WTC11 (cell line): Measurements from ENCODE around the gene LPCAT3. TPM values are rescaled to one million over a fixed set of nuclear protein-coding genes. Genes with fewer than 3 reads are reported as not detected.

Experiments used
- ATAC-seq: fragments of 200-7000 bp; cut with Tn5 transposase; 2 replicates; pipeline ENCODE4 v1.10.0; 2021; ENCODE audit warnings: mild to moderate bottlenecking, moderate library complexity
- CTCF ChIA-PET: fragments of 300-600 bp; sonication (Branson Sonifier 250); formaldehyde crosslinking; loops from one replicate; lab custom pipeline; 2021; ENCODE audit warnings: antibody characterized with exemption; lab: Charles Lee
- POLR2A ChIA-PET: fragments of 350-600 bp; sonication (Branson Sonifier 250); formaldehyde crosslinking; loops from one replicate; lab custom pipeline; 2021; ENCODE audit warnings: antibody characterized with exemption; lab: Charles Lee
- DNase-seq: peaks from one replicate; pipeline ENCODE4 v3.0.0; 2021; ENCODE audit warnings: low spot score
- H3K27ac Mint-ChIP-seq: 2 replicates; pipeline ENCODE4 v1.8.0; 2021; ENCODE audit warnings: mixed read lengths
- H3K27me3 Mint-ChIP-seq: 2 replicates; pipeline ENCODE4 v1.8.0; 2021; ENCODE audit warnings: low read depth, mild to moderate bottlenecking, moderate library complexity, mixed read lengths
- H3K36me3 Mint-ChIP-seq: 2 replicates; pipeline ENCODE4 v1.8.0; 2021; ENCODE audit warnings: mixed read lengths
- H3K4me1 Mint-ChIP-seq: 2 replicates; pipeline ENCODE4 v1.8.0; 2022; ENCODE audit warnings: mixed read lengths
- H3K4me3 Mint-ChIP-seq: 2 replicates; pipeline ENCODE4 v1.8.0; 2021; ENCODE audit warnings: mild to moderate bottlenecking, moderate library complexity, mixed read lengths
- H3K9me3 Mint-ChIP-seq: 2 replicates; pipeline ENCODE4 v1.8.0; 2021; ENCODE audit warnings: mixed read lengths
- CREB1 ChIP-seq: sonication (generic); formaldehyde crosslinking; IDR thresholded peaks from 2 replicates; pipeline ENCODE4 v1.8.0; 2023; ENCODE audit warnings: mild to moderate bottlenecking, missing genetic modification reagents
- CREM ChIP-seq: sonication (generic); formaldehyde crosslinking; IDR thresholded peaks from 2 replicates; pipeline ENCODE4 v1.8.1; 2022; ENCODE audit warnings: mild to moderate bottlenecking, missing genetic modification reagents, moderate library complexity
- CTCF ChIP-seq: fragments of 200-600 bp; IDR thresholded peaks from 2 replicates; pipeline ENCODE4 v1.8.0; 2022; ENCODE audit warnings: antibody characterized with exemption
- E2F5 ChIP-seq: sonication (generic); formaldehyde crosslinking; IDR thresholded peaks from 2 replicates; pipeline ENCODE4 v1.8.1; 2022; ENCODE audit warnings: mild to moderate bottlenecking, moderate library complexity, missing genetic modification reagents
- ETV6 ChIP-seq: sonication (generic); formaldehyde crosslinking; IDR thresholded peaks from 2 replicates; pipeline ENCODE4 v1.8.1; 2022; ENCODE audit warnings: mild to moderate bottlenecking, missing genetic modification reagents
- FOXP1 ChIP-seq: sonication (generic); formaldehyde crosslinking; IDR thresholded peaks from 2 replicates; pipeline ENCODE4 v1.8.0; 2022; ENCODE audit warnings: missing genetic modification reagents, mild to moderate bottlenecking, moderate library complexity, borderline replicate concordance
- NR1H2 ChIP-seq: sonication (generic); formaldehyde crosslinking; IDR thresholded peaks from 2 replicates; pipeline ENCODE4 v1.9.0; 2021; ENCODE audit warnings: mild to moderate bottlenecking, moderate library complexity, missing genetic modification reagents
- SP1 ChIP-seq: sonication (generic); formaldehyde crosslinking; conservative IDR thresholded peaks from 2 replicates; pipeline ENCODE4 v1.8.1; 2022; ENCODE audit warnings: missing genetic modification reagents
- TEAD1 ChIP-seq: sonication (generic); formaldehyde crosslinking; IDR thresholded peaks from 2 replicates; pipeline ENCODE4 v1.8.0; 2022; ENCODE audit warnings: mild to moderate bottlenecking, missing genetic modification reagents
- TEAD4 ChIP-seq: sonication (generic); formaldehyde crosslinking; IDR thresholded peaks from 2 replicates; pipeline ENCODE4 v1.8.0; 2022; ENCODE audit warnings: mild to moderate bottlenecking, missing genetic modification reagents
- USF1 ChIP-seq: sonication (generic); formaldehyde crosslinking; IDR thresholded peaks from 2 replicates; pipeline ENCODE4 v1.8.0; 2022; ENCODE audit warnings: mild to moderate bottlenecking, missing genetic modification reagents
- ZNF396 ChIP-seq: fragments of 250-450 bp; sonication (Bioruptor Pico); IDR thresholded peaks from 2 replicates; pipeline ENCODE4 v1.8.0; 2021; ENCODE audit warnings: mild to moderate bottlenecking, moderate library complexity, borderline replicate concordance
- ZNF671 ChIP-seq: fragments of 250-450 bp; sonication (Bioruptor Pico); IDR thresholded peaks from 2 replicates; pipeline ENCODE4 v1.8.0; 2021; ENCODE audit warnings: mild to moderate bottlenecking
- total RNA-seq: library from RNA; stranded (reverse); gene quantifications from 3 replicates; pipeline ENCODE4 v1.2.3, GENCODE V29; 2021
- TF ChIP-seq, protein P1 (sequence below): fragments of 250-450 bp; sonication (Bioruptor Pico); IDR thresholded peaks from 2 replicates; pipeline ENCODE4 v1.8.0; 2021; ENCODE audit warnings: mild to moderate bottlenecking
- TF ChIP-seq, protein P2 (sequence below): sonication (generic); formaldehyde crosslinking; IDR thresholded peaks from 2 replicates; pipeline ENCODE4 v1.8.0; 2022; ENCODE audit warnings: mild to moderate bottlenecking, missing genetic modification reagents

The LPCAT3 gene
- total RNA-seq, 1 experiment from 2014 or later = 40.0 TPM

- H3K9me3 Mint-ChIP-seq = no peaks in the 10 kb centered on the region
- no peak for ATAC-seq
- no peak for DNase-seq
- POLR2A ChIA-PET = interaction anchor here (1.3 to 6.6 kb wide), 3 partner anchors 20 to 91 kb away, joined by 5 to 167 read pairs (median 7); partner anchors contain the start of genes C12orf57, RNU7-1 and SPSB2
- H3K4me1 Mint-ChIP-seq = peaks cover 60% of the 10 kb centered on the region
- CTCF ChIA-PET = interaction anchor here (0.5 to 9.7 kb wide), 25 partner anchors 9 to 275 kb away, joined by 3 to 296 read pairs (median 4); partner anchors contain the start of genes ATN1, C12orf57, CDCA3 and LPCAT3
- H3K27me3 Mint-ChIP-seq = no peaks in the 10 kb centered on the region
- peak overlapping the region; percentile 95 for H3K27ac Mint-ChIP-seq
- peaks cover 43% of the 10 kb centered on the region for H3K36me3 Mint-ChIP-seq
- TF ChIP-seq CTCF (no peak), CREB1 (CRISPR knock-in tag) (no peak), USF1 (CRISPR knock-in tag) (no peak), ETV6 (CRISPR knock-in tag) (no peak), TEAD1 (CRISPR knock-in tag) (no peak), FOXP1 (CRISPR knock-in tag) (0 out of 2 replicates have a peak, but pooled peaks have one; percentile 39), ZNF671 (CRISPR knock-in tag) (no peak), E2F5 (CRISPR knock-in tag) (no peak), NR1H2 (CRISPR knock-in tag) (no peak), TEAD4 (CRISPR knock-in tag) (no peak)
- TF ChIP-seq, protein P1, sequence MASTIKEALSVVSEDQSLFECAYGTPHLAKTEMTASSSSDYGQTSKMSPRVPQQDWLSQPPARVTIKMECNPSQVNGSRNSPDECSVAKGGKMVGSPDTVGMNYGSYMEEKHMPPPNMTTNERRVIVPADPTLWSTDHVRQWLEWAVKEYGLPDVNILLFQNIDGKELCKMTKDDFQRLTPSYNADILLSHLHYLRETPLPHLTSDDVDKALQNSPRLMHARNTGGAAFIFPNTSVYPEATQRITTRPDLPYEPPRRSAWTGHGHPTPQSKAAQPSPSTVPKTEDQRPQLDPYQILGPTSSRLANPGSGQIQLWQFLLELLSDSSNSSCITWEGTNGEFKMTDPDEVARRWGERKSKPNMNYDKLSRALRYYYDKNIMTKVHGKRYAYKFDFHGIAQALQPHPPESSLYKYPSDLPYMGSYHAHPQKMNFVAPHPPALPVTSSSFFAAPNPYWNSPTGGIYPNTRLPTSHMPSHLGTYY (CRISPR knock-in tag) = 0 out of 2 replicates have a peak, but pooled peaks have one; percentile 14
- H3K4me3 Mint-ChIP-seq = peak overlapping the region; percentile 75
These were observed 53.7 kb downstream of the LPCAT3 start for GRCh38 chr12:6964605-6965025.

GRCh38 chr12:6963791-6964413, 54.4 kb downstream of the LPCAT3 start:
- H3K36me3 Mint-ChIP-seq = peaks cover 37% of the 10 kb centered on the region
- H3K9me3 Mint-ChIP-seq = no peaks in the 10 kb centered on the region
- DNase-seq = no peak
- H3K4me3 Mint-ChIP-seq = peak overlapping the region; percentile 75
- peaks cover 59% of the 10 kb centered on the region for H3K4me1 Mint-ChIP-seq
- POLR2A ChIA-PET = interaction anchor here (0.7 to 6.6 kb wide), 5 partner anchors 19 to 97 kb away, joined by 3 to 167 read pairs (median 5); partner anchors contain the start of genes C12orf57, RNU7-1 and SPSB2
- CTCF ChIA-PET = interaction anchor here (0.7 to 9.7 kb wide), 16 partner anchors 12 to 181 kb away, joined by 3 to 296 read pairs (median 8); partner anchors contain the start of genes ATN1, C12orf57, CDCA3 and LPCAT3
- H3K27ac Mint-ChIP-seq = peak overlapping the region; percentile 95
- no peak for ATAC-seq
- no peaks in the 10 kb centered on the region for H3K27me3 Mint-ChIP-seq
- TF ChIP-seq, protein P2, sequence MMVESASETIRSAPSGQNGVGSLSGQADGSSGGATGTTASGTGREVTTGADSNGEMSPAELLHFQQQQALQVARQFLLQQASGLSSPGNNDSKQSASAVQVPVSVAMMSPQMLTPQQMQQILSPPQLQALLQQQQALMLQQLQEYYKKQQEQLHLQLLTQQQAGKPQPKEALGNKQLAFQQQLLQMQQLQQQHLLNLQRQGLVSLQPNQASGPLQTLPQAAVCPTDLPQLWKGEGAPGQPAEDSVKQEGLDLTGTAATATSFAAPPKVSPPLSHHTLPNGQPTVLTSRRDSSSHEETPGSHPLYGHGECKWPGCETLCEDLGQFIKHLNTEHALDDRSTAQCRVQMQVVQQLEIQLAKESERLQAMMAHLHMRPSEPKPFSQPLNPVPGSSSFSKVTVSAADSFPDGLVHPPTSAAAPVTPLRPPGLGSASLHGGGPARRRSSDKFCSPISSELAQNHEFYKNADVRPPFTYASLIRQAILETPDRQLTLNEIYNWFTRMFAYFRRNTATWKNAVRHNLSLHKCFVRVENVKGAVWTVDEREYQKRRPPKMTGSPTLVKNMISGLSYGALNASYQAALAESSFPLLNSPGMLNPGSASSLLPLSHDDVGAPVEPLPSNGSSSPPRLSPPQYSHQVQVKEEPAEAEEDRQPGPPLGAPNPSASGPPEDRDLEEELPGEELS (CRISPR knock-in tag) = no peak
- TF ChIP-seq CREM (no peak), NR1H2 (CRISPR knock-in tag) (no peak), ZNF396 (CRISPR knock-in tag) (no peak), SP1 (CRISPR knock-in tag) (no peak)
